HepG2 (cell line): ENCODE results near the gene HSPA1A. TPM values are rescaled to one million over a fixed set of nuclear protein-coding genes. Genes with fewer than 3 reads are reported as not detected.

Source experiments
- HDAC1 ChIP-seq: sonication (generic); formaldehyde crosslinking; IDR thresholded peaks from 2 replicates; pipeline ENCODE4 v1.5.1; 2020; ENCODE audit warnings: mild to moderate bottlenecking, missing genetic modification reagents
- KMT2A ChIP-seq: sonication (generic); formaldehyde crosslinking; IDR thresholded peaks from 2 replicates; pipeline ENCODE4 v1.4.0; 2020; ENCODE audit warnings: missing genetic modification reagents
- NKX3-1 ChIP-seq: sonication (generic); formaldehyde crosslinking; IDR thresholded peaks from 2 replicates; pipeline ENCODE4 v1.5.0; 2020; ENCODE audit warnings: missing genetic modification reagents
- POLR2G ChIP-seq: fragments of 200-400 bp; formaldehyde crosslinking; IDR thresholded peaks from 2 replicates; pipeline ENCODE4 v1.6.1; 2018; ENCODE audit warnings: mild to moderate bottlenecking, low read depth, low read length, moderate library complexity
- RBFOX2 ChIP-seq: fragments of 200-400 bp; formaldehyde crosslinking; IDR thresholded peaks from 2 replicates; pipeline ENCODE4 v1.6.1; 2017; ENCODE audit warnings: low read depth, mild to moderate bottlenecking, low read length
- SMAD1 ChIP-seq: sonication (generic); formaldehyde crosslinking; IDR thresholded peaks from 2 replicates; pipeline ENCODE4 v1.4.0; 2020; ENCODE audit warnings: missing genetic modification reagents, low read depth, mild to moderate bottlenecking, borderline replicate concordance
- SRY ChIP-seq: sonication (generic); formaldehyde crosslinking; IDR thresholded peaks from 2 replicates; pipeline ENCODE4 v1.8.0; 2022; ENCODE audit warnings: mild to moderate bottlenecking, missing genetic modification reagents
- ZBTB4 ChIP-seq: sonication (generic); formaldehyde crosslinking; IDR thresholded peaks from 2 replicates; pipeline ENCODE4 v1.4.0; 2020; ENCODE audit warnings: missing genetic modification reagents, mild to moderate bottlenecking, borderline replicate concordance
- ZC3H4 ChIP-seq: sonication (generic); formaldehyde crosslinking; IDR thresholded peaks from 2 replicates; pipeline ENCODE4 v1.4.0; 2020; ENCODE audit warnings: missing genetic modification reagents, borderline replicate concordance
- ZNF414 ChIP-seq: sonication (generic); formaldehyde crosslinking; IDR thresholded peaks from 2 replicates; pipeline ENCODE4 v1.5.0; 2020; ENCODE audit warnings: missing genetic modification reagents
- ZNF460 ChIP-seq: sonication (generic); formaldehyde crosslinking; IDR thresholded peaks from 2 replicates; pipeline ENCODE4 v1.5.1; 2020; ENCODE audit warnings: missing genetic modification reagents, mild to moderate bottlenecking, borderline replicate concordance
- polyA plus RNA-seq, 8 experiments: library from polyadenylated mRNA; depleted of rRNA in 3 of 8; stranded (reverse) in 7 of 8; unstranded in 1 of 8; fragments of >200 nt; fragmentation: Illumina TruSeq in 4 of 8; extraction: Trizol in 4 of 8; gene quantifications; 2 replicates each; pipeline versions ENCODE4 v1.2.1 to v1.2.3, GENCODE V29; 2011 to 2016; ENCODE audit warnings: low read depth in 4 of 8, missing spikeins in 1 of 8, mixed read lengths in 1 of 8; ENCODE audit not compliant: insufficient read depth in 1 of 8
- total RNA-seq, 5 experiments: library from RNA; depleted of rRNA; stranded (reverse); fragments of >200 nt; fragmentation: Illumina TruSeq; extraction: Trizol; gene quantifications; 2 replicates each; pipeline ENCODE4 v1.2.3, GENCODE V29; 2016; ENCODE audit warnings: low read depth in 1 of 5

Gene HSPA1A
- total and polyA plus RNA-seq, 2 of the 13 experiments (the other 11 are each of a cell fraction or from before 2014, with no cell fraction given) = 44.5 to 85.0 TPM

- TF ChIP-seq ZBTB4 (CRISPR knock-in tag) (0 out of 2 replicates have a peak, but pooled peaks have one; percentile 56), SMAD1 (0 out of 2 replicates have a peak, but pooled peaks have one; percentile 37), POLR2G (peak; percentile 44), NKX3-1 (0 out of 2 replicates have a peak, but pooled peaks have one; percentile 29), SRY (0 out of 2 replicates have a peak, but pooled peaks have one; percentile 24), ZNF460 (CRISPR knock-in tag) (peak; percentile 33; the same call in 1 of the 2 replicates), KMT2A (CRISPR knock-in tag) (0 out of 2 replicates have a peak, but pooled peaks have one; percentile 12), HDAC1 (CRISPR knock-in tag) (0 out of 2 replicates have a peak, but pooled peaks have one; percentile 14), ZNF414 (CRISPR knock-in tag) (0 out of 2 replicates have a peak, but pooled peaks have one; percentile 26), ZC3H4 (CRISPR knock-in tag) (0 out of 2 replicates have a peak, but pooled peaks have one; percentile 8), RBFOX2 (peak; percentile 30)
- TF ChIP-seq, all 625 proteins: peak for 15; not testable (repeated sequence) for 610
Measured at GRCh38 chr6:31838114-31838553, 22.8 kb downstream of the HSPA1A start (continued).
